Small intestine (tissue), 7 donors: ENCODE results near the gene PACSIN2. TPM values are rescaled to one million over a fixed set of nuclear protein-coding genes. Genes with fewer than 3 reads are reported as not detected.

ENCODE experiments used
- DNase-seq, 2 donors: peaks; one replicate each; pipeline versions ENCODE4 v3.0.0 to v3.0.0-alpha.2; 2013
- FAIRE-seq: peaks from 2 replicates; lab custom pipeline; 2012; peaks lifted over from hg19 to GRCh38; lab: Jason Lieb, UNC
- H3K27ac ChIP-seq, 3 donors: one replicate each; pipeline ENCODE4 v1.5.1; 2013; ENCODE audit warnings: low read length in 2 of 3, mild to moderate bottlenecking in 2 of 3, control low read depth in 1 of 3, inconsistent platforms in 1 of 3, low read depth in 1 of 3, moderate library complexity in 1 of 3
- H3K27me3 ChIP-seq, 3 donors: one replicate each; pipeline ENCODE4 v1.6.1; 2013; ENCODE audit warnings: low read length in 3 of 3, inconsistent platforms in 1 of 3; ENCODE audit not compliant: control insufficient read depth in 3 of 3, insufficient read depth in 3 of 3
- H3K36me3 ChIP-seq, 3 donors: one replicate each; pipeline ENCODE4 v1.6.1; 2013; ENCODE audit warnings: low read length in 3 of 3, inconsistent platforms in 1 of 3, low read depth in 1 of 3, mild to moderate bottlenecking in 1 of 3, moderate library complexity in 1 of 3; ENCODE audit not compliant: control insufficient read depth in 3 of 3, insufficient read depth in 2 of 3
- H3K4me1 ChIP-seq, 3 donors: one replicate each; pipeline ENCODE4 v1.6.1; 2013; ENCODE audit warnings: low read length in 2 of 3, inconsistent platforms in 1 of 3, low read depth in 1 of 3, mild to moderate bottlenecking in 1 of 3, moderate library complexity in 1 of 3; ENCODE audit not compliant: control insufficient read depth in 3 of 3, insufficient read depth in 2 of 3
- H3K4me3 ChIP-seq, 3 donors: one replicate each; pipeline ENCODE4 v1.5.1; 2013; ENCODE audit warnings: low read length in 3 of 3, control low read depth in 1 of 3, inconsistent platforms in 1 of 3, low read depth in 1 of 3, mild to moderate bottlenecking in 1 of 3, moderate library complexity in 1 of 3
- H3K9me3 ChIP-seq, 2 donors: one replicate each; pipeline ENCODE4 v1.6.1; 2013; ENCODE audit warnings: low read depth in 1 of 2, low read length in 1 of 2; ENCODE audit not compliant: control insufficient read depth in 2 of 2, insufficient read depth in 1 of 2
- WGBS, 3 donors: extraction: QIAGEN DNeasy Blood & Tissue Kit; methylation state at CpG; one replicate each; pipeline ENCODE4 v1.1.7; 2013; 5-methylcytosine and 5-hydroxymethylcytosine counted together
- polyA plus RNA-seq, 4 donors: library from polyadenylated mRNA; stranded (reverse) in 3 of 4; unstranded in 1 of 4; fragments of 200-250 nt in 3 of 4; fragments of 120-200 nt in 1 of 4; gene quantifications; one replicate each; pipeline versions ENCODE4 v1.2.1 to v1.2.3, GENCODE V29; 2013
- donor health status: healthy with polysubstance abuse.
- donor health status: control.
- donor health status: control.
- donor health status: Bipolar disorder and iron deficiency.
- donor health status: healthy.

PACSIN2 gene
- polyA plus RNA-seq, 4 donors: 28.9 to 53.3 (median 45.2) TPM

- Histone ChIP-seq H3K27me3 (no peaks in the 10 kb centered on the region), H3K4me1 (peaks cover 0 to 23% (median 6%) of the 10 kb centered on the region in 3 donors), H3K27ac (no peak overlapping the region), H3K4me3 (no peak overlapping the region), H3K36me3 (peaks cover 3 to 96% (median 10%) of the 10 kb centered on the region in 3 donors), H3K9me3 (no peaks in the 10 kb centered on the region)
- WGBS, 3 donors: 93 to 94% (median 94%) methylated on average over 9 of the region's 9 CpGs
- DNase-seq (no peak), FAIRE-seq (no peak)
Measured at GRCh38 chr22:42883970-42884369, 131.0 kb downstream of the PACSIN2 start.

GRCh38 chr22:42883121-42883520 is 131.8 kb downstream of the PACSIN2 start:
- peaks cover 0 to 16% (median 4%) of the 10 kb centered on the region in 3 donors for H3K4me1 ChIP-seq
- no peaks in the 10 kb centered on the region for H3K27me3 ChIP-seq
- no peak overlapping the region for H3K27ac ChIP-seq
- WGBS, 3 donors: 73 to 92% (median 80%) methylated on average over 8 of the region's 8 CpGs
- FAIRE-seq (no peak), DNase-seq (no peak)
- no peaks in the 10 kb centered on the region for H3K9me3 ChIP-seq
- H3K4me3 ChIP-seq: no peak overlapping the region
- peaks cover 11 to 98% (median 12%) of the 10 kb centered on the region in 3 donors for H3K36me3 ChIP-seq

- H3K4me1 ChIP-seq: peaks cover 0 to 7% (median 0%) of the 10 kb centered on the region in 3 donors
- H3K36me3 ChIP-seq: peaks cover 9 to 99% (median 16%) of the 10 kb centered on the region in 3 donors
- no peak for FAIRE-seq
- no peaks in the 10 kb centered on the region for H3K27me3 ChIP-seq
- H3K27ac ChIP-seq: peak overlapping the region in 1 of 3 donors; percentile 22
- H3K9me3 ChIP-seq: no peaks in the 10 kb centered on the region
- 39 to 74% (median 53%) methylated on average over 10 of the region's 10 CpGs for WGBS, 3 donors
- no peak overlapping the region for H3K4me3 ChIP-seq
- DNase-seq: peak in 1 of 2 donors; percentile 63
Measured at GRCh38 chr22:42881982-42882656, 132.8 kb downstream of the PACSIN2 start.

GRCh38 chr22:42881298-42881697 is 133.7 kb downstream of the PACSIN2 start:
- no peak overlapping the region for H3K4me3 ChIP-seq
- DNase-seq (no peak), FAIRE-seq (no peak)
- H3K36me3 ChIP-seq: peaks cover 14 to 99% (median 20%) of the 10 kb centered on the region in 3 donors
- no peak overlapping the region for H3K27ac ChIP-seq
- 84 to 90% (median 86%) methylated on average over 12 of the region's 12 CpGs for WGBS, 3 donors
- H3K9me3 ChIP-seq: no peaks in the 10 kb centered on the region
- H3K4me1 ChIP-seq: no peaks in the 10 kb centered on the region
- no peaks in the 10 kb centered on the region for H3K27me3 ChIP-seq

GRCh38 chr22:42880815-42881214 is 134.1 kb downstream of the PACSIN2 start:
- WGBS, 3 donors: 88 to 90% (median 90%) methylated on average over 8 of the region's 8 CpGs
- Histone ChIP-seq H3K4me1 (no peaks in the 10 kb centered on the region), H3K27ac (no peak overlapping the region), H3K9me3 (no peaks in the 10 kb centered on the region), H3K4me3 (no peak overlapping the region), H3K27me3 (no peaks in the 10 kb centered on the region), H3K36me3 (peaks cover 18 to 100% (median 24%) of the 10 kb centered on the region in 3 donors)
- FAIRE-seq: no peak
- no peak for DNase-seq

- Histone ChIP-seq H3K36me3 (peaks cover 21 to 99% (median 25%) of the 10 kb centered on the region in 3 donors), H3K4me3 (no peak overlapping the region), H3K27ac (no peak overlapping the region), H3K4me1 (no peaks in the 10 kb centered on the region), H3K9me3 (no peaks in the 10 kb centered on the region), H3K27me3 (no peaks in the 10 kb centered on the region)
- DNase-seq (no peak), FAIRE-seq (no peak)
- WGBS, 3 donors: 84 to 93% (median 89%) methylated on average over 14 of the region's 14 CpGs
Measured at GRCh38 chr22:42879371-42880021, 135.5 kb downstream of the PACSIN2 start.

GRCh38 chr22:42878561-42879305 is 136.2 kb downstream of the PACSIN2 start:
- WGBS, 3 donors: 88 to 93% (median 93%) methylated on average over 20 to 22 of the region's 22 CpGs
- Histone ChIP-seq H3K9me3 (no peaks in the 10 kb centered on the region), H3K4me3 (no peak overlapping the region), H3K27ac (no peak overlapping the region), H3K4me1 (no peaks in the 10 kb centered on the region), H3K27me3 (no peaks in the 10 kb centered on the region), H3K36me3 (peaks cover 23 to 99% (median 28%) of the 10 kb centered on the region in 3 donors)
- no peak for DNase-seq
- no peak for FAIRE-seq

GRCh38 chr22:42877597-42878340 is 137.2 kb downstream of the PACSIN2 start:
- no peak overlapping the region for H3K27ac ChIP-seq
- 85 to 91% (median 87%) methylated on average over 12 of the region's 12 CpGs for whole genome bisulfite sequencing, 3 donors
- H3K27me3 ChIP-seq: no peaks in the 10 kb centered on the region
- H3K9me3 ChIP-seq: no peaks in the 10 kb centered on the region
- no peak overlapping the region for H3K4me3 ChIP-seq
- no peak for FAIRE-seq
- H3K4me1 ChIP-seq: no peaks in the 10 kb centered on the region
- peaks cover 23 to 97% (median 29%) of the 10 kb centered on the region in 3 donors for H3K36me3 ChIP-seq
- DNase-seq: no peak
